Keratinocyte (primary cell): ENCODE results near the gene OTOP2.

Experiments used
- EZH2 ChIP-seq: IDR thresholded peaks from one replicate; pipeline ENCODE4 v1.6.1; 2012; ENCODE audit warnings: inconsistent platforms, mild to moderate bottlenecking, low read length, moderate library complexity
- TF ChIP-seq, protein P1 (sequence below), 3 experiments: IDR thresholded peaks in 1 of 3; conservative IDR thresholded peaks in 1 of 3; optimal IDR thresholded peaks in 1 of 3; 2 replicates in 2 of 3; 3 replicates in 1 of 3; pipeline versions ENCODE3 to v1.5.1; 2011; ENCODE audit warnings: low read length in 3 of 3, mild to moderate bottlenecking in 3 of 3, moderate library complexity in 2 of 3, control low read depth in 1 of 3, inconsistent platforms in 1 of 3; ENCODE audit not compliant: insufficient read depth in 2 of 3; ENCODE audit errors: extremely low read depth in 1 of 3

DNA sequence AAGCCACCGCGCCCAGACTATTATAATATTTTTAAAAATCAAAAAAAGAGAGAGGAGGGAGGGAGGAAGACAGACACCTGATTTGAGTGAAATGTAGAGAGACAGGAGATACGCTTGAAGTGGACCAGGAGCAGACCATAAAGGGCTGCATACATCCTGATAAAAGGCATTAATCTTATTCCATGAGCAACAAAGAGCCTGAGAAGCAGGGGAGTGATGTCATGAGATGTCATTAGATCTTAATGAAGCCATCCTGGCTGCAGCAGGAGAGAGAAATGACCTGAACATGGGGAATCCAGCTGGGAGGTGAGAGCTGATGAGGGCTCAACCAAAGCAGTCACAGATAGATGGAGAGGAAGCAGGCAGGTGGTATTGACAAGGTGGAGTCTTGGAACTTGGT, 53.7 kb downstream of the OTOP2 start:
- TF ChIP-seq, protein P1, sequence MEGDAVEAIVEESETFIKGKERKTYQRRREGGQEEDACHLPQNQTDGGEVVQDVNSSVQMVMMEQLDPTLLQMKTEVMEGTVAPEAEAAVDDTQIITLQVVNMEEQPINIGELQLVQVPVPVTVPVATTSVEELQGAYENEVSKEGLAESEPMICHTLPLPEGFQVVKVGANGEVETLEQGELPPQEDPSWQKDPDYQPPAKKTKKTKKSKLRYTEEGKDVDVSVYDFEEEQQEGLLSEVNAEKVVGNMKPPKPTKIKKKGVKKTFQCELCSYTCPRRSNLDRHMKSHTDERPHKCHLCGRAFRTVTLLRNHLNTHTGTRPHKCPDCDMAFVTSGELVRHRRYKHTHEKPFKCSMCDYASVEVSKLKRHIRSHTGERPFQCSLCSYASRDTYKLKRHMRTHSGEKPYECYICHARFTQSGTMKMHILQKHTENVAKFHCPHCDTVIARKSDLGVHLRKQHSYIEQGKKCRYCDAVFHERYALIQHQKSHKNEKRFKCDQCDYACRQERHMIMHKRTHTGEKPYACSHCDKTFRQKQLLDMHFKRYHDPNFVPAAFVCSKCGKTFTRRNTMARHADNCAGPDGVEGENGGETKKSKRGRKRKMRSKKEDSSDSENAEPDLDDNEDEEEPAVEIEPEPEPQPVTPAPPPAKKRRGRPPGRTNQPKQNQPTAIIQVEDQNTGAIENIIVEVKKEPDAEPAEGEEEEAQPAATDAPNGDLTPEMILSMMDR (optimal IDR thresholded peaks at IDR 0.05 in 1 of 3, IDR thresholded peaks at IDR 0.05 in 1 of 3, conservative IDR thresholded peaks at IDR 0.05 in 1 of 3; ENCODE audit: extremely low read depth in 1 of 3, insufficient read depth in 2 of 3, low read length in 3 of 3): no peak
- no peak for TF ChIP-seq EZH2
